RWPE2 (cell line): Measurements from ENCODE around the gene ATP10B.

ENCODE experiments used
- ATAC-seq: fragments of 200-7000 bp; cut with Tn5 transposase; 3 replicates; pipeline ENCODE4 v1.9.1; 2021; ENCODE audit warnings: low read depth
- DNase-seq: peaks from one replicate; pipeline ENCODE4 v3.0.0-alpha.2; 2020; ENCODE audit warnings: low spot score
- H3K27ac ChIP-seq: fragments of 450-650 bp; 2 replicates; pipeline ENCODE4 v1.5.1; 2017; ENCODE audit warnings: mild to moderate bottlenecking; ENCODE audit not compliant: poor library complexity, severe bottlenecking
- H3K27me3 ChIP-seq: fragments of 250-450 bp; sonication (Bioruptor Pico); 2 replicates; pipeline ENCODE4 v1.5.1; 2021; ENCODE audit warnings: mild to moderate bottlenecking, moderate library complexity; ENCODE audit not compliant: insufficient read depth, poor library complexity, severe bottlenecking
- H3K36me3 ChIP-seq: fragments of 250-450 bp; sonication (Bioruptor Pico); 2 replicates; pipeline ENCODE4 v1.5.1; 2020; ENCODE audit warnings: low read depth, mild to moderate bottlenecking, moderate library complexity
- H3K4me1 ChIP-seq: fragments of 250-450 bp; sonication (Bioruptor Pico); 2 replicates; pipeline ENCODE4 v1.5.1; 2021; ENCODE audit warnings: mild to moderate bottlenecking, moderate library complexity; ENCODE audit not compliant: insufficient read depth, poor library complexity, severe bottlenecking
- H3K4me3 ChIP-seq: fragments of 250-450 bp; sonication (Bioruptor Pico); 2 replicates; pipeline ENCODE4 v1.5.1; 2021; ENCODE audit warnings: mild to moderate bottlenecking, moderate library complexity; ENCODE audit not compliant: severe bottlenecking
- H3K9me3 ChIP-seq: fragments of 250-450 bp; sonication (Bioruptor Pico); 2 replicates; pipeline ENCODE4 v1.5.1; 2021; ENCODE audit warnings: mild to moderate bottlenecking, moderate library complexity; ENCODE audit not compliant: severe bottlenecking
- TF ChIP-seq, protein P1 (sequence below): fragments of 450-650 bp; IDR thresholded peaks from one replicate; pipeline ENCODE4 v1.5.1; 2017; ENCODE audit warnings: mild to moderate bottlenecking, moderate library complexity; ENCODE audit not compliant: poor library complexity, severe bottlenecking

ATP10B gene

DNA sequence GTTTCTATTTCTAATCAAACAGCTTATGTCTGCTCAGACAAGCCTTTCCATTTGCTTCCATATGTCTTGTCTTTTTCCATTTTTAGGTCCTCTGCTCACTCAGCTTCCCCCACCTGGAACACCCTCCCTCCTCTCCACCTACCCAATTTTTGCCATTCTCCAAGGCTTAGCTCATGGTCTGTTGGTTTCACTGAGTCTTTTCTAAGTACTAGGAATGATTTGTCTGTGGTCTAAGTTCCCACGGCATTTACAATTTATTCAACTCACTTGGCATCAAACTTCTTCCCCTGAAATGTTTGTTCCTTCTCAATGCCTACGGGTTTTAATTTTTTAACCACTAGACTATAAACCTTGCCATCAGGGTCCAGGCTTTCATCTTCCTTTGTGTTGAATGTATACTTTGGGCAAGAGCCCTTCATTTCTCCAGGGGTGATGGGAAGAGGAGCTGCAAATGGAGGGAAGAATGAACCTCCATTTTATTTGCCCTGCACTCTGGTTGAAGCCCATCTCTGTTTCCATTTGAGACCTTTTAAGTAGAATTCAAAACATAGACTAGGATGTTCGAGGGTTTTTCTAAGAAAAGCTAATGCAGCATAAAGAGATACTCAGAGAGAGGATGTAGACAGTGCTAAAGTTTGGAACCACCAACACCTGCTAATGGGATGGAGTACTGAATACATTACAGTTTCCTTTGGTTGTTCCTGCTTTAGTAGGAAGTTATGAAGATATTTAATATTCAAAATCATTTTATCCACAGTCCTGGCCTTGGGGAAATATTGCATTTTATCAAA is 326.3 kb downstream of the ATP10B start:
- Histone ChIP-seq H3K4me3 (no peak overlapping the region), H3K9me3 (no peaks in the 10 kb centered on the region), H3K27ac (no peak overlapping the region), H3K4me1 (no peaks in the 10 kb centered on the region), H3K27me3 (no peaks in the 10 kb centered on the region), H3K36me3 (no peaks in the 10 kb centered on the region)
- DNase-seq: no peak
- TF ChIP-seq, protein P1, sequence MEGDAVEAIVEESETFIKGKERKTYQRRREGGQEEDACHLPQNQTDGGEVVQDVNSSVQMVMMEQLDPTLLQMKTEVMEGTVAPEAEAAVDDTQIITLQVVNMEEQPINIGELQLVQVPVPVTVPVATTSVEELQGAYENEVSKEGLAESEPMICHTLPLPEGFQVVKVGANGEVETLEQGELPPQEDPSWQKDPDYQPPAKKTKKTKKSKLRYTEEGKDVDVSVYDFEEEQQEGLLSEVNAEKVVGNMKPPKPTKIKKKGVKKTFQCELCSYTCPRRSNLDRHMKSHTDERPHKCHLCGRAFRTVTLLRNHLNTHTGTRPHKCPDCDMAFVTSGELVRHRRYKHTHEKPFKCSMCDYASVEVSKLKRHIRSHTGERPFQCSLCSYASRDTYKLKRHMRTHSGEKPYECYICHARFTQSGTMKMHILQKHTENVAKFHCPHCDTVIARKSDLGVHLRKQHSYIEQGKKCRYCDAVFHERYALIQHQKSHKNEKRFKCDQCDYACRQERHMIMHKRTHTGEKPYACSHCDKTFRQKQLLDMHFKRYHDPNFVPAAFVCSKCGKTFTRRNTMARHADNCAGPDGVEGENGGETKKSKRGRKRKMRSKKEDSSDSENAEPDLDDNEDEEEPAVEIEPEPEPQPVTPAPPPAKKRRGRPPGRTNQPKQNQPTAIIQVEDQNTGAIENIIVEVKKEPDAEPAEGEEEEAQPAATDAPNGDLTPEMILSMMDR: no peak
- ATAC-seq: no peak

DNA sequence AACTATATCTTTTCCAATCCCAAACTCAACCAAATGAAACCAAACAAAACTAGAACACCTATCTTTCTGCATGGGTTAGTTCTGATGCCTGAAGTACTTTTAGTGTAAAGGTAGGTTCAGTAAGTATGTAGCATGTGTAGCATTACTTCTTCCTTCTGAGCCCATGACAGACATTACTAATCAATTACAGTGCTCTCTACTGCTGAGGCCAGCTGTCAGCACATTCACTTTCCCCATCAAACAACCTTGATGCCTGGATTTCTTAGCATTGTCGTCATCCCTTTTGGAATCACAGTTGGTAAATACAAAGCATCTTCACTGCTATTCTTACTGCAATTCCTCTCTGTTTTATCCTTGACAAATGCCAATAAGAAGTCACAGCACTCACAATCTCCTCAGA is 327.2 kb downstream of the ATP10B start:
- ATAC-seq: no peak
- H3K27me3 ChIP-seq: no peaks in the 10 kb centered on the region

DNA sequence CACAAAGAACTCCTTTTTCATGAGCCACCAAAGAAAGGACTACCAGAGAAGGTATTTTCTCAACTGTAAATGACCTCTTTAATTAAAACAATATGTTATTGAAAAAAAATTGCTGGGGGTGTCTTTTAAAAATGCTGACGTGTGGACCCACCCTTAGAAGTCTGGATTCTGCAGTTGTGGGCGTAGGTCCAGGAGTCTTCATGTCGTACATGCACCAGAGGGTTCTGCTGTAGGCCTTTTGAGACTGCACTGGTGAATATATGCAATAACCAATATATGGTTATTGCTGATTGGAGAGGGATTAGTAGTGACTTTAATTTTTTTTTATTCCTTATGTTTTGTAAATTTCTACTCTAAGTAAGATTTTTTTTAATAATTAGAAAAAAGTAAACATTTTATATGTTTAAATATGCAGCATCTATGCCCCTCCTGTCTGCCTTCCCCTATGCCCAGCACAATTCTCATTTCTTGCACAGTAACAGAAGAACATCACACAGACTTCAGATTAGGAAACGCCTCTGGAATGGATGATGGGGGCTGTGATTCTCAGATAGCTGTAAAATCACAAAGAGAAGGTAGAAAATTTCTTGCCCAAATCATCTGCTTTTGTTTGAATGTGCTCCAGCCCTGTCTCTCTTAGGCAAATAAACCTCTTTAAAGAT is 328.4 kb downstream of the ATP10B start:
- DNase-seq: no peak
- no peaks in the 10 kb centered on the region for H3K36me3 ChIP-seq
- ATAC-seq: no peak
- H3K4me1 ChIP-seq: no peaks in the 10 kb centered on the region
- no peak overlapping the region for H3K27ac ChIP-seq
- TF ChIP-seq, protein P1: no peak
- H3K9me3 ChIP-seq: no peaks in the 10 kb centered on the region
- H3K27me3 ChIP-seq: no peaks in the 10 kb centered on the region
- H3K4me3 ChIP-seq: no peak overlapping the region

More for the DNA sequence above, 327.2 kb downstream of the ATP10B start:
- TF ChIP-seq, protein P1: no peak
- Histone ChIP-seq H3K4me3 (no peak overlapping the region), H3K36me3 (no peaks in the 10 kb centered on the region), H3K4me1 (no peaks in the 10 kb centered on the region), H3K27ac (no peak overlapping the region), H3K9me3 (no peaks in the 10 kb centered on the region)
- DNase-seq: no peak

DNA sequence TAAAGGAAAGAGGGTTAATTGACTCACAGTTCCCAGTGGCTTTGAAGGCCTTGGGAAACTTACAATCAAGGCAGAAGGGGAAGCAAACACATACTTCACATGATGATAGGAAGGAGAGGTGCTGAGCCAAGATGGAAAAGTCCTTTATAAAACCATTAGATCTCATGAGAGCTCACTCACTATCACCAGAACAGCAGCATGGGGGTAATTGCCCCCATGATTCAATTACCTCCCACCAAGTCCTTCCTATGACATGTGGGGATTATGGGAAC is 330.7 kb downstream of the ATP10B start:
- ATAC-seq: no peak
- Histone ChIP-seq H3K36me3 (no peaks in the 10 kb centered on the region), H3K27me3 (no peaks in the 10 kb centered on the region), H3K9me3 (no peaks in the 10 kb centered on the region), H3K4me1 (no peaks in the 10 kb centered on the region), H3K27ac (no peak overlapping the region), H3K4me3 (no peak overlapping the region)
- TF ChIP-seq, protein P1: no peak
- no peak for DNase-seq
